ENCODE results near the gene GLS.
"Not testable (repeated sequence)": the region's sequence is repeated elsewhere in the genome, so short reads cannot be mapped to it uniquely, and the experiment has no call there.

The GLS gene

DNA sequence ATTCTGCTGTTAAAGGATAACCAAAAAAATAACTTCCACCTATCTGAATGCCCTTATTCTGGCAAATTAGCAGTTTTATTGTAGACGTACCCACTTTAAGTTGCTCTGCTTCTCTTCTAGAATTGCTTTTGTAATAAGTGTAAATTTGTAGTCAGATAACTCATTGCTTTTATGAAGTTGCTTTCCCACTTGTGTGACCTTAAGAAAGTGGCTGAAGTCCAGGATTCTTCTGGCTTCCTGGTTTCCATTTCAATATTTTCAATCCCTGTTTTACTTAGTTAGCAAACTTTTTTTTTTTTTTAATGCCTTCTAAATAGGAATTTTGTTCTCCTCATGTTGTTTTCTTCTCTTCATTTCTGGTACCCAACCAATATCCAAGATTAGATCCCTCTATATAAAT lies 59.8 kb downstream of the GLS start:
- DNase-seq: no peak

GRCh38 chr2:190941571-190941970 lies 61.0 kb downstream of the GLS start:
- no peak for DNase-seq

DNA sequence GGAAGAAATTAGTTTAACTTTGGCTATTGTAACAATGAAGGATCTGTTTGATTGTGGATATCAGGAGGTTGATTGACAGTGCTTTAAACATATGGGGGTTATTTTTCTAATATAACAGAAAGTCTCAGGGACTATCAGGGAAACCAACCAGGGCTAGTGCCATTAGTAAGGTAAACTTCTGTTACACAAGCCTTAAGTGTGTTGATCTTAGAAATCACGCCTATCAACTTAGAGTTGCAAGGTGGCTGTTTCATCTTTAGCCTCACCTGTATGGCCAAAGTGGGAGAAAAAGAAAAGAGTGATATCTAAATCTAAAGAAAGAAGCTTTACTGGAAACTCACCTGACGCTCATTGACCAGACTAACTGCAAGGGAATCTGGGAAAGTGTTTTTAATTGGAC lies 62.1 kb downstream of the GLS start:
- no peak for DNase-seq

DNA sequence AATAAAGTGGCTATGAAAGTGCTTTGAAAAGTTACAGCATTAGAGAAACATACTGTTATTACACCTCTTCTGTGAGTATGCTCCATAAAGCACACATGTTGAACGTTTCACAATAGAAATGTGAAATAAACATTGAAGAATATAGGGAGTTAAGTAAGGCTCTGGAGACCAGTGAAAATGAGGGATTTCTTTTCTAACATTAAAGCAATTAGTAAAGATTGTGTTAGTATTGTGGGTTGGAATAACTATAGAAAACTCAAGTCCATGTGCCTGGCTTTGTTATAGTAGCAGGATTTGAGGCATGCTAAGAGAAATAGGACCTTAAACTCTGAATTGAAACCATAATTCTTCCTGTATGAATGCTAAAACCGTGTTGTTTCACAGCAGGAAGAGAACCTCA lies 63.1 kb downstream of the GLS start:
- DNase-seq: no peak

DNA sequence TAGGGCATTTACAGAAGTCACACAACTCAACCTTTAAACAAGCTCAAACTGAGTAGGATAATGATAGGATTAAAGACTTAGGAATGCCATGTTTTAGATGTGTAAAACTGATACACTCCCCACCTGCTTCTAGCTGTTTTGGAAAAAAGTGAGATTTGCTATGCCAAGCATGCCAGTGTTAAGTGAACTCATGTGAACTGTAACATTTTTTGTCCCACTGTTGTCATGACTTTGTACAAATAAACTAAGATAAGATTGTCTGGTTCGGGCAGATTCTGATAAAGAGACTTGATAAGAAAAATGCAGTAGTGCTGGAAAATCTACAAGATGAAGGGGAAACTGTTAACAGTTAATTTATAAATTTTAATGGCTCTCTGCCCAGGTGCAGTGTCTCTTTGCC lies 66.5 kb downstream of the GLS start:
- DNase-seq: no peak

DNA sequence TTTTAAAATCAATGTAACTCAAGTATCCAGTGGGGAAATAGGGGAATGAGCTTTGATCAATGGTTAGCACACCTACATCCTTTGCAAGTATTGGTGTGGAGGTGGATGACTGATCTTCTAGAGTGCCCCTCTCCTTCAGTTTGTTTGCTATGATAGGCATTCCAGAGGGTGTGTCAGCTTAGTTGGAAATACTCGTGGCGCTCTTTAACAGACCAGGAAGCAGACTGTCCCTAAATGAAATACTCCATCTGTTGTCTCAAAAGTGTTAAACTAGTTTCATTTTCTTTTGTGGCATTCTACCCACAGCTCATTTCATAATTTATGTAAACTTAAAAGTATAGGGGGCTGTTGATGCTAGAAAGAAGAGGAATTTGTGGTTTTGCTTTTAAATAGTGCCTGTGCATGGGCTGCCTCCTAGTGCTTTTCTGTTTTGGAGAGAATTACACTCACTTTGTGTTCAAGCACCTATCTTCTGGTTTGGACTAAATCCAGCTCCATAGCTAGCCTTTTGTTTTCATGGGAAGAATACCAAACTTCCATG lies 67.2 kb downstream of the GLS start:
- no peak for DNase-seq

GRCh38 chr2:190948671-190949070 lies 68.0 kb downstream of the GLS start:
- no peak for DNase-seq

DNA sequence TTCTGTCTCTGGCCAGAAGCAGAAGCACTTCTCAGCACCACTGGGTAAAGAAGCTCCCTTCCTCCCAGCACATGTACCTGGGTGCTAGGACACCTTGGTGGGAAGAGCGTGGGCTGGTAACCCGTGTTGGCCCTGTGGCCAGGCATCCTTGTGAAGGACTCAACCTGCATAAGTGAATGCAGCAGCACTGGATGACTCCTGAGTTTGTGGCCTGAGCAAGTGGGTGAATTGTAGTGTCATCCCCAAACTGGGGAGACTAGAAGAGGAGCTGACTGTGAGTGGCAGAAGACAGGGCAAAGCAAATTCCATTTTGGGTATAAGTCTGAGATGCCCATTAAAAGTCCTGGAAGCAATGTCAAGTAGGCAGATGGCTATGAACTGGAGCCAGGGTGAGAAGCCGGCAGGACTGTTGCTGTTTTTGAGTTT lies 70.0 kb downstream of the GLS start:
- DNase-seq: no peak

GRCh38 chr2:190953257-190953656 lies 72.6 kb downstream of the GLS start:
- no peak for DNase-seq

DNA sequence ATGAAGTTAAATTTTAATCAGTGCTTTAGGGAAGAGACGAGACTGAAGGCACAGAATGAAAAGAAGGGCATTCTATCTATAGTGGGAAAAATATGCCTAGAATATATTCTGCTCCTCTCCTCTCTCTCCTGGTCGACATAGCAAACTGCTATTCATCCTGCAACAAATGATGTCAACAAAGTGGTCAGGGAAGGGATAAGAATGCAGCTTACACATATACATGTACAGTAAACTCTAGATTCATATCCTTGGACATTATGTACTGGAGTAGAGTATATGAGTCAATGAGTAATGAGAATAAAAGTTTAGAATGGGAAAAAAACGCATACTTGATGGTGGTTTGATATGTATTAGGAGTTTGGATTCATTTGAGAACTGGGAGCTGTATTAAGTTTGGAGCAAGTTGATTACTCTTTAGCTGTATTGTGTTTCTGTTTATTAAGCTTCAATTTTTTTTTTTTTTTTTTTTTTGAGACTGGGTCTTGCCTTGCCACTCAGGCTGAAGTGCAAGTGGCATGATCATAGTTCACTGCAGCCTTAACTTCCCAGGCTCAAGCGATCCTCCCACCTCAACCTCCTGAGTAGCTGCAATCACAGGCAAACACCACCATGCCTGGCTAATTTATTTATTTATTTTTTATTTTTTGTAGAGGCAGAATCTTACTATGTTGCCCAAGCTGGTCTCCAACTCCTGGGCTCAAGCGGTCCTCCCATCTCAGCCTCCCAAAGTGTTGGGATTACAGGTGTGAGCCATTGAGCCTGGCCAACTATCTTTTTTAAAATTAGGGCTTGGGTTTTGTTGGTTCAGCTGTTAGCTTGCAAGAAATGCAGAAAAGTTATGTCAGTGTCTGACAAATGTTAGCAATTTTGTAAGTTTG lies 79.5 kb downstream of the GLS start:
- no peak for DNase-seq

DNA sequence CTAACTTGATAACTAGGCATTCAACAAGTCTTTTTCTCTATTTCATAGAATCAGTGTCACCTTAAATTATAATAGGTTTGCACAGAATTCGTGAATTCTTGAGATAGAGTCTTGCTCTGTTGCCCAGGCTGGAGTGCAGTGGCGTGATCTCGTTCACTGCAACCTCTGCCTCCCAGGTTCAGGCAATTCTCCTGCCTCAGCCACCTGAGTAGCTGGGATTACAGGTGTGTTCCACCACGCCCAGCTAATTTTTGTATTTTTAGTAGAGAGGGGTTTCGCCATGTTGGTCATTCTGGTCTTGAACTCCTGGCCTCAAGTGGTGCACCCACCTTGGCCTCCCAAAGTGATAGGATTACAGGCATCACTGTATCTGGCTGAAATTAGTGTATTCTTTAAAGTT lies 80.5 kb downstream of the GLS start:
- DNase-seq: not testable (repeated sequence)

DNA sequence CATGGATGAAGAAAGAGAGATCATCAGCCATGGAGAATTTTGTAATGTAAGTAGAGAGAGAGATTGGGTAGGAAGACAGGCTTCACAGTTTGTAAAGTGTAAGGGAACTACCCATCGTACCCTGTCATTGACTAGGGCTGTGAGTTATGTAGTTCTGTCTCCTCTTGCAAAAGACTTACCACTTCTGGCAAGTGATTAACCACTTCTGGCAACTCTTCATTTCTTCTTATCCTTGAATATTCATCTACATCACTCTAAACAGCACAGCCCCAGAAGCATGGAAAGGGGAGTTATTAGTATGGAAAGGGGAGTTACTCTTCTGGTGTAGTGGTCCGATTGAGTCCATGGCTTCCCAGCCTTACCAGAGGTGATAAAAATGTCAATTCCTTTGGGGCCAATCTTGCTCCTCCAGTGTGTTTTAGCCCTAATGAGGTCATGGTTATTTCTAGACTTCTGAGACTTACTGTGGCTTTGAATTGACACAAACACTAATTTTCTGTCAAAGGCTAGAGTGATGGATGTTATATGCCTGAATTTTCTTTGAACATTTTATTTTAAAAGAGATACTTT lies 81.4 kb downstream of the GLS start:
- no peak for DNase-seq

DNA sequence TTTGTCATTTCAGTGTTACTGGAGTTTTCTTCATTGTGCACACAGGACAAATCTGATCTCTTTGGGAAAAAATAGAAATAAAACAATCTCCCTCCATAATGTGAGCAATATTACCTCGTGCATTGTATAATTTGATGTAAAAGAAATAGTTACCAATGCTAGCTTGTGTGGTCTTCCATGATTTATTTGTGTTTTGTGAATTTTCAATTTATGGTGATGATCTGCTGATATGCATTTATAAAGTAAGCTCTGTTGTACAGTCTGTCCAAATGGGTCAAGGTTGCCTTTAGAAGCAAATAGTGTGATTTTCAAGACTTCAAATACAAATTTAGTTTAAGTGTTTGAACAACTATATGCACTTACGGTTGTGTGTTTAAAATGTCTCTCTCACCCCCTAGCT lies 82.5 kb downstream of the GLS start:
- no peak for DNase-seq

GRCh38 chr2:190964170-190964795 lies 83.7 kb downstream of the GLS start:
- DNase-seq: no peak

DNA sequence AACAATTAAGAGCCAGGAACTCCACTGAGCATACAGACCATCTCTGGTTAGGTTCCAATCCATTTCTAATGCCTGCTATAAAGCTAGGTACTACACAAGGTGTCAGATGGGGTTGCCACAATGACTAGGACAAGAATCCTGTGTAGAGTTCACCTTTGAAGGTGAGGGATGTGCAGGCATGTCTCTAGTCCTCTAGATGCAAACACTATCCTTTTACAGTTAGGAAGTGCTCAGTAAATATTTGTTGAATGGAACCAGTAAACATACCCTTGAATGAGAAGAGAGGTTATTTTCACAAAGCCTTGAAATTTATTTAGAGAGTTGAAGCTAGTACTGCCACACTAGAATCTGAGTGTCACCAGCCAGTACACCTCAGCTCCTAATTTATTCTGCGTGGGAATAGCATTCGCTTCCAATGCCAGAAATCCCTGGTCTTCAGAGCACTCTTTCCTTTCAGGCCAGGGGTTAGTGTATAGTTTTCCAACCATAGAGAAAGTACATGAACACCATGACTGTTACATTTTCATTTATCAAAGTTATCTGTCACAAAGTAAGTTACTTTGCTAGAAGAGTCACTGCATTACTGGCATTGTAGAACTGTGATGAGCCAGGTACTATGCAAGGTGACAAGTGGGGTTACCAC lies 85.1 kb downstream of the GLS start:
- DNase-seq: no peak

DNA sequence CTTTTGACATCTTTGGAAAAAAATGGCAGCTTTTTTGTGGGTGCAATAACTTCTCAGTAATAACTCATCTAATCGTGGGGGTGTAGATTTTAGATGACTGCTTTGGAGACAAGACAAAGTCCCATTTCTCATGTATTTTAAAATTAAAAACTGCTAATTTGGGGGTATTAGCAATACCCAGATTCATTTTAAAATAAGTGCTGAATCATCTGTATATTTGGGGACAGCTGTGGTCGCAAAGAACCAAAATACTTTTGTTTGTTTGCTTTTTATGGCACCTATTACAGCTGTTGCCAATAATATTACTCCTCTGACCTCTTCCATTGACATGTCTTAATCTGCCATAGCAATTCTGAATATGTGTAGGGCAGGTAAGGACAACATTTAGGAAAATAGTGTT lies 87.9 kb downstream of the GLS start:
- DNase-seq: no peak

DNA sequence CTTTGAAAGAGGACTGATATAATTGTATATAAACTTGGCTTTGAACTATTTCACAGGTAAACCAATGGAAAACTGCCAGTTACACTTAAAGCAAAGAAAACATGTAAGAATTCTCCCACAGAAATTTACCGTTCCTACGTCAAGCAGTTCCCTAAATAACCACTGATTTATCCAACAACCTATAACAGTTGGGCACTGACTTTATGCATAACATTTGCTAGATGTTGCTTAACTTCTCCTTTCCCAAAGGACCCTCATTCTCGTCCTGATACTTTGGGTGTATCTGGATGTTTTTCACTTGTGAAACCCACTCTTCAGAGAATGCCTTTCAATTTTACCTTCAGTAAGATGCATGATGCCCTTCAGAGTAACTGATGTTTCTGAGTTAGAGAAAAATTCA lies 89.5 kb downstream of the GLS start:
- no peak for DNase-seq

DNA sequence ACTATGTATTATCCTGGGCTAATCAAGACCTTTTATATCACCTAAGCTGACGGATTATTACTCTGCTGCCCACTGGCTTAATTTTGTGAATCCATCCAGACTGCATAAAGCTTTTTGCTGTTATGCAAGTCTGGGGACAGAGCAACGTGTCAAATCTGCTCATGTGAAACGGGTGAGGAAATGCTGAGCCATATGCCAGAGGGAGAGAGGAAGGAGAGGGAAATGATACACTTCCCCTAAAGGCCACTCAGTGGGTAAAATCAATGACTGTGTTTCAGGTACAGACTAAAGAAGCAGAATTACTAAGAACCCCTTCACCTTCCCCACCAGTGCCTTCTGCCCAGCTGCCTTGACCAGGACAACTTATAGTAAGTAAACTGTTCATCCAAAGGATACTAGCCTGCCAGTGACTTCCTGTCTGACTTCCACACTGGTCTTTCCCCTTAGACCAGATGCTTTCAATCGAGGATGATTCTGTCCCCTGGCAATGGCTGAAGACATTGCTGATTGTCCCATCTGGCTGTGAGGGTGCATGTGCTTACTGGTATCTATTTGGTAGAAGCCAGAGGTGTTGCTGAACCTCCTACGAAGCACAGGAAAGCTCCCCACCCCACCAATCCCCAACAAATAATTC lies 90.4 kb downstream of the GLS start:
- DNase-seq: no peak

- no peak for DNase-seq
These were observed 91.6 kb downstream of the GLS start for GRCh38 chr2:190972213-190972612.

GRCh38 chr2:190972846-190973245 lies 92.2 kb downstream of the GLS start:
- DNase-seq: no peak

- no peak for DNase-seq
These were observed 92.6 kb downstream of the GLS start for GRCh38 chr2:190973262-190973661.

DNA sequence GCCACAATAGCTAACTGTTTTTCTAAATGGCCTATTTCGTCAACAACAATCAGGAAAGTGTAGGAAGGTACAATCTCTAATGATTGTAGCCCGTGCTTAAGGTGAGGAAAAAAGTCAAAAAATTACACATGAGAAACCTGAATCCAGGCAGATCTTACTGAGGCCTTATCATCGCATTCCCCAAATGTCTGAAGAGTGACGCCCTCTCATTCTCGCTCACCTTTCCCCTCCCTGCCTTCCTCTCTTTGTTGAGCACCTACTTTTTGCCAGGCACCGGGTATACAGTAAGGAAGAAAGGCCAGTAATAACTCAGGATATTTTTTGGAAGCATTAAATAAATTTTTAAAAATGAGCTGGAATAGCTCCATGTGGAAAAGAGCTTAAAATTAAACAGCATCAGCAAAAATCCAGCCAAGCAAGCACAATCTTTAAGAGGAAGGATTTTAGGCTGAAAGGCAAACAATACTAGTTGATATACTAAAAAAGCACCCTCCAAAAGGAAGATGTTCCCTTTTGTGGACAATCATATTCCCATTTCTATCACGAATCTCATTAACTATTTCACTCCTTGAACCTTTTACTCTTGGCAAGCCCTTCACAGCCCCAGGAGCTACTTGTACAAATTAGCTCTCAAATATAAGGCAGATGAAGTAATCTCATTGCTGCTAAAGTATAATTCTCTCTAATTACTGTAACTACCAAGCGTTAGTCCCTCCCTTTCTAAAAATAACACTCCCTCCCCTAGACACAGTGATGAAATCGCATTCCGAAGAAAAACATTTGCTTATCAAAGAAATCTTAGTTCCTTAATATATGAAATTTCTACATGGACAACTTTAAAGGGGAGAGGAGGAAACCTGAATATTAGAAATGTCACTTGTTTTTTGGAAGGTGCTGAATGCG lies 93.4 kb downstream of the GLS start:
- DNase-seq: no peak

All from NCI-H774 (cell line).